DMS114 treated with DMSO at 0.1 percent for 48 hours (cell line): ENCODE measurements around the gene S100A9.
A peak's percentile ranks its signal among the peaks of the same experiment; 100 is the strongest.
"Not testable (repeated sequence)": the region's sequence is repeated elsewhere in the genome, so short reads cannot be mapped to it uniquely, and the experiment has no call there.

ENCODE experiments used
- DNase-seq: peaks from one replicate; lab custom pipeline; 2025; ENCODE audit not compliant: unreplicated experiment; lab: John Stamatoyannopoulos, UW

Gene S100A9

DNA sequence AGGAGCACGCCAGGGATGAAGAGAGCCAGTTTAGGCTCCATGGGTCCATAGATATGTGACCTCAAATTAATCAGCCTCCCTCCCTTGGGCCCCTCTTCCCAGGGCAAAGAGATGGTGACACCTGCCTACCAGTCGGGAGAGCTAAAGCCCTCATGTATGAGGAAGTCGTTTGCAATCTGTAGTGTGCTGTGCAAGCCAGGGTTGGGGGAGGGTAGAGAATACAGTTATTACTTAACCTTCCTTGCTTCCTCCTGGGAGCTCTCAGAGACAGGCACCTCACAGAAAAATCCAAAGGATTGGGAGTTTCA is 13.0 kb upstream of the S100A9 start:
- no peak for DNase-seq

DNA sequence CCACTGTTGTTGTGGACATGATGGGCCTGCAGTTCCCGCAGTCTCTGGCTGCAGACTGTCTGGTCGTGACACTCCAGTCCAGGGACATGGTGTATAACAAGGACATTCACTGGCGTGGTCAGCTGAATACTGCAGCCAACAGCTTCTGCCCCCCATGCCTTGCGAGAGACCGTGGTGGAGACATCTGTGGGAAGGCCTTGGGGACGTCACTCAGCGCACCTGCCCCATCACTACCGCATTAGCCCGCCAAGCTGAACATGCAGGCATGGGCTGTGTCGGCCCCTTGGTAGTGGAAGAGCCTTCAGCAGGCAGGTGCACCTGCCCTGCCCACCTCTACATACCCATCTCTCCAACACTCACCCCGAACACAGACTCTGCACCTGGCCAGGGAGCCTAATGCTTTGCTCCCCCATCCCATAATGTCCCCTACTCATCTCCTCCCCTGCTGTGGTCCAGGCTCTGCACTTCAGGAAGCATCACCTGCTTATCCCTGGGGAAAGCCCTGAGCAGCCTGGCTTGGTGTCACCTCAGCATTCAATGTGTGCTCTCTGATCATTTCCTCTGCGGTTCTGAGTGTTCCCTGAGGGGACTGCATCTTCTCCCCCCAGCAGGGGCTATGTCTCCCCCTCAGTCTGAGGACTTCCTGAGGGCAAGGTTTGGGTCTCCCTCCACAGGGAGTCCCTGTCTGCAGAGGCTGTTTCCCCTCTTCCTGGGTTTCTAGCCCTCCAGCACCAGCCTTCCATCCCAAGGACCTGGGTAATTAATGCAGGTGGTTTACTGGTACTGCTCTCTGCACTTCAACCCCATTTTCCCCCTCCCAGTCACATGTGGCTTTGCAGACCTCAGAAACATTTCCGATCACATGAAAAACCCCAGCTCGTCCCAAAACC is 12.2 kb upstream of the S100A9 start:
- DNase-seq, result no peak

DNA sequence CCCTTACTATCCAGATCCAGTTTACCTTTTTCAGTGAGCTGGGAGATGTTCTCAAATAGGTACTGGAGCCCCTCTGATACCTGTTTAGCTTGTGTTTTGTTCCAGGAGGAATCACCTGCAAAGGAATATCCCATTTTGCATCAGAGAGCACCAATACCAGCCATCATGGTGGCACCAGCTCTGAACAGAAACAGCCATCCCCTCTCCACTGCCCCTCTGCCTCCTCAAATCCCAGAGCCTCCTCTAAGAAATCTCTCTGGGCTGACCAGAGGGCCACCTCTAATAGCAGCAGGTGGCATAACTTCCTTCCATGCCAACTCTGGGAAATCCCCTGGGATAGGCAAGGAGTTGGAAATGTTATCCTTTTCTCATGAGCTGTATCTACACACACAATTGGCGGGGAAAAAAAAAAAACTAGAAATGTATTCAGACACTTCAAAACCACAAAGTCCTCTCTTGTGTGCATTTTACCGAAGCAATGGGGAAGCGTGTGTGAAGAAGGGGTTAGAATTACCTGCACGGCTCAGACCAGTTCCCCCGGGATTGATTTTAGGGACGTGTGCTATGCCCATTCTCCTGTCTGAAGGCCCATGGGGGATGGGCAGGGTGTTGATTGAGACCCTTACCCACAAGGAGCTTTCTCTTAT is 11.5 kb upstream of the S100A9 start:
- DNase-seq, result no peak

DNA sequence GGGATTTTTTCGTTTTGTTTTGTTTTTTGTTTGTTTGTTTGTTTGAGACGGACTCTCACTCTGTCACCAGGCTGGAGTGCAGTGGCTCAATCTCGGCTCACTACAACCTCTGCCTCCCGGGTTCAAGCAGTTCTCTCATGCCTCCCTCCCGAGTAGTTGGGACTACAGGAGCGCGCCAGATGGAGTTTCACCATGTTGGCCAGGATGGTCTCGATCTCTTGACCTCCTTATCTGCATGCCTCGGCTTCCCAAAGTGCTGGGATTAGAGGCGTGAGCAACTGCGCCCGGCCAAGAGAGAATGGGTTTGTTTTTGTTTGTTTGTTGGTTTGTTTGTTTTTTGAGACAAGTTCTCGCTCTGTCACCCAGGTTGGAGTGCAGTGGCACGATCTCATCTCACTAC is 10.6 kb upstream of the S100A9 start:
- DNase-seq, result not testable (repeated sequence)

DNA sequence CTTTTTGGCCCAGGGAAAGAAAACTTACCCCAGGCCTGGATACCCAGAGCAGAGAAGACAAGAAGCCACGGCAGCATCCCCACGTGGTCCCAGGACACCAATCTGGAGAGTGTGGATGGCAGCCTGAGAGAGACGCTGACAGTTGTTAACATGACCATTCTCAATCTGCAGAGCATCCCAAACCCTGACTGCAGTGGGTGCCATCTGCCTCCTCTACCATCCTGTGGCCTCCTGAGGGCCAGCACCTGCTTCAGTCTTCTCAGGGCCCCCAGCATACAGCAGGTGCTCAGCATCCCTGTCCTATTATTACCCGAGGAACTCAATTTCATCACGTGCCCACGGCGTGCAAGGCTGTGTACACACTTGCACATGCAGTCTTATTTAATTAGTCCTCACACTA is 9.8 kb upstream of the S100A9 start:
- DNase-seq, result no peak

DNA sequence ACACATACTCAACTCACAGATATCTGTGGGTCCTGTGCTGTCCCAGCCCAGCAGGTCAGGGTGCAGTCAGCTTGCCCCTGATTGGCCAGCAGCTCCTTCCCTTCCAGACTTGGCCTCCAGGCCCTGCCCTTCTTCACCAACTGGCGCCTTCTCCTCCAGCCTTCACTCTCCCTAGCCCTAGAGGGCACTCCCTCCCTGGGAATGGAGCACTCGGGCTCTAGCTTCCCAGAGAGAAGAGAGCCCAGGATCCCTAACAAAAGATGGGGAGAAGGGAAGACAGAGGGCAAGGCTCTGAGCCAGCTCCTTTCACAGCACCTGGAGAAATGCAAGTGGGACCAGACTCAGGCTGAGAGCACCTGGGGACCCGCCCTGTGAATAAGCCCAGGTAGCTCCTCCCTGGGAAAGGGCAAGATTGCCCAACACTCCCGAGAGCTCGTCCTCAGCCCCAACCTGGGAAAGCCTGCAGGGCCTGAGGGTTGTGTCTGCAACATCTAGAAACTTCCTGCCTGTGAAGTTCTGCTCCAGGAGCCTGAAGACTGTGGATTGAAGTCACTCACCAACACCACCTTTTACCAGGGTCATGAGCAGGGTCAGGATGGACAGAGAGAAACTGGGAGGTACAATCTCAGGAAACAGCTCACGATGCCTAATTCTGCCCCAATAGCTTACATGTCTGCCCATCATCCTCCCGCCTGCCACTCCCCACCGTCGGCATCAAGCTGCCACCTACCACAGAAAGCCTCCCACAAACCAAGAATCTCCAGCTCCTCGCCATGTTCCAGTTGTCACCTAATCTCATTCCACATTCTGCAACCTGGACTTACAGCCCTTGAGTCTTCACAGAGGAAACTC is 8.9 kb upstream of the S100A9 start, which contains the start of gene PGLYRP4:
Gene PGLYRP4, minus strand, starts transcription at position 331 of the 852 bp plus-strand sequence. CDS start 909 bp downstream, outside the sequence.
- DNase-seq, result no peak

DNA sequence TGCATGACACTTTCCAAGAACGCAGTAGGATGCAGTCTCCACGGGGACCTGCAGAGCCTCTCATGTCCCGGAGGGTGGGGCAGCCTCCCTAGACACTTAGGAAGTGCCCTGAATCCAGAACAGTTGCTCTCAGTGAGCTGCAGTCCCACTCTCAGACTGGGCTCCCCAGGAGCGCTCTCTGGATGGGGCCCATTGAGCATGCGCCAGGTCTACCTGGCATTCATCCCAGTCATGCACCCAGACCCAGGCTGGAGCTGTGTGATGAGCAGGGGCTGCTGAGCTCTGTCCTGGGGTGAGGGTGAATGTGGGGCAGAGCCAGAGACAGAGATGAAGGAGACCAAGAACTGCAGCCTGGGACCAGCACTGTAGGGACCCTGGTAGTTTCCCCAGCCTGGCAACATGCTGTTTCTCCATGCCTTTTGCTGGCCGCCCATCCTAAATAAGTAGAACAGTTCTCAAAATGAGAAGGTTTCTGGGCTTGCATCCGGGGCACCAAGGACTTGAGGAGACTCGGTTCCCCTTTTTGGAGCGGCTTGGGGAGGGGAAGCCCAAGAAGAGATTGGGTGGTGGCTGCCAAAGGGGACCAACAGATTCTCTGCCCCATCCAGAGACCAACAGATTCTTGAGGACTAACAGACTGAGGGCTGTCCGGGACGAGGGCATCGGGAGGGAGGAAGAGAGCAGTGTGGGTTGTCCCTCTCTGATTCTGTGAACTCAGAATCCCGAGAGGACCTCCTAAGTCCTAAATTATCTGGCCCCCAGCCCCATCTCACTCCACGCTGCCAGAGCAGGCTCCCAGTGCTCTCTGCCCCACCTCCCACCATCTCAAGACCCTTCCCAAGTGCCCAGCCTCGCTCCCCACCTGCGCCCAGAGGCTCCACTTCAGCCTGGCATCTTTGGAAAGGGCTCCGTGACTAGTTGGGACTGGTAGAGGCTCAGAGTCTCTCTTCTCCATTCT is 8.0 kb upstream of the S100A9 start:
- no peak for DNase-seq

DNA sequence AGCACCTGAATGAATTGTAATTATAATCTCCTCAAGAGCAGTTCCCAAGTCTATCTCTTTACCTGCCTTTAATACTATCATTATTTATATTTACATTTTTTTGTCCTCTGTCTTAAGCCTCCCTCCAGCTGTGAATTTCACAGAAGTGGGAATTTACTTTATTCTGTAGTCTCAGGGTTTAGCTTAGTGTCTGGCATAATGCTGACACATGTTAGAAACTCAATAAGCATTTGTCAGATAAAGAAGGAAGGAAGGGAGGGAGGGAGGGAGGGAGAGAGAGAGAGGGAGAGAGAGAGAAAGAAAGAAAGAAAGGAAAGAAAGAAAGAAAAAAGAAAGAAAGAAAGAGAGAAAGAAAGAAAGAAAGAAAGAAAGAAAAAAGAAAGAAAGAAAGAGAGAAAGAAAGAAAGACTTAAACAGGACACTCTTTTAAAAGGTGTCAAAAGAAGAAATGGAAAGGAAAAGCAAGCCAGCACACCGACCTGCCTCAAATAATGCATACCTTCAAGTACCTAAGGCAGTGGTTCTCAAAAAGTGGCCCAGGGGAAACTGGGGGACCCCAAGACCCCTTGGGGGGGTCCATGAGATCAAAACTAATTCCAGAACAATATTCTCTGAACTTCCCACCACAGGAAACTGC is 7.2 kb upstream of the S100A9 start:
- DNase-seq, result no peak

DNA sequence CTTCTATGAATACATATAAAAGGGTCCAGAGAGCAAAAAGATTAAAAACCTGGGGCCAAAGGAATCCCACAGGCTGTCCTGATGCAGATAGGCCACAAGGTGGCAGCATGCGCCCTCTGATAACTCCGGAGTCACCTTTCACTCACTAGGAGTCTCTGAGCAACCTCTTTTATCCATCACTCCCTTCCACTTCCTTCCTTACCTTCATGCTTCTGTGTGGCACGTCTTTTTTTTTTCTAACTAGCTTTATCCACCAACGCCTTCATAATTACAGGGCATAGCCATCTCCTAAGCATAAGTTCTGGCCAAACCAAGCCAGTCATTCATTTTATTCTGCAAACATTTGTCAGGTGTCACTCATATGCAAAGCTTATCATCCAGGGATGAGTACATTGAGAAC is 5.1 kb upstream of the S100A9 start:
- DNase-seq, result peak; percentile 91

DNA sequence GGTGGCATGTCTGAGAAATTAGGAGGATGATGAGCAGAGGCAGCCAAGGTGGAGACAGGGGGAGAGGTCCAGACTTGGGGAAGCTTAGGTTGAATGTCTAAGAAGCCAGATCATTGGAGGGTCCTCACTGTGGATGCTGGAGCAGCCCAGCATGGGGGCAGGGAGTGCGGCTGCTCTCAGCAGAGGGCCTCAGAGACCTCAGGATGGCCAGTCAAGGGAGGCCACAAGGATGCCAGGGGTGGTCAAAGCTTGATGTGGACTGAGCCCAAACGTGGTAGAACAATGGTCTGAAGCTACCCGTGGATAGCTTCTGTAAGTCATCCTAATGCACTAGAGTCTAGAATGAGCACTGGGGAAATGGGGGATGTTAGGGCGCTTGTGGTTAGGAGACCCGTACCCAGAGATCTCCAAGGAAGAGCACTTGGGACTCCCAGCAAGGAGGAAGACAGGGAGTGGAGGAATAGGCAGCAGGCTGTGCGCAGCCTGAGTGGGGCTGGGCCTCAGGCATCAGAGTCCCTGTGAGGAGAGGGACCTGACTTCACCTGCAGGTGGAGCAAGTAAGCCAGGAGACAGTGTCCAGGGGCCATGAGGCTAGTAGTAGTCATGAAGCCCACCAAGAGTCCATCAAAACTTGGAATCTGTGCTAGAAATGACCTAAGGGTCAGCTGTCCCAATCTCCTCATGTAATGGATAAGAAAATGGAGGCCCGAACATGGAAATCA is 4.3 kb upstream of the S100A9 start:
- DNase-seq, result peak; percentile 27

DNA sequence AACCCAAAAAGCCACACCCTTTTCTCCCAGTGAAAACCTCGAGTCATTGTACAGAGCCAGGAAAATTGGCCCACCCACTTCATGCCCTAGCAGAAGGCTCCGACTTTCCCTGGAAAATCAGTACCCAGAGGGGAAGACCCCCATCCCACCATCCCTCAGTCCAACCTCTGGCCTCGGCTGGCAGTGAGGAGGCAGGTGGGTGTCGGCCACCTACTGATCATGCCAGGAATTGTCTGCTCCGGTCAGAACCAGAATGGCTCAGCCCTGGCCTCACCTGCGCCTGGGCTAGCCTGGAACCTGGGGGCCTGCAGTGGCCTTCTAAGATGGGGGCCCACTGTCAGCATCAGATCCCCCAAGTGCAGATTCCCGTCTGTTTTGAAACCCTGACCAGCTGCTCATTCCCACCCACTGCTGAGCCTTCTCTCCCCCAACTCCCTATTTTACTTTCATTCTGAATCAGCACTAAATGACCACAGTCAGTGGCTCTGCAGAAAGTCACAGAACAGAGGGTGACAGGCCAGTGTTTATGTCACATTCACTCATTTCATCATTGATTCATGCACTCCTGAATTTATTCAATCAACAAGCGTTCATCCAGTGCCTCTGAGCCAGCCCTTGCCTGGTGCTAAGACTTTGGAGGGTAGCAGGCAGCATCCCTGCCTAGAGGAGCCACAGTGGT is 3.0 kb upstream of the S100A9 start:
- no peak for DNase-seq

DNA sequence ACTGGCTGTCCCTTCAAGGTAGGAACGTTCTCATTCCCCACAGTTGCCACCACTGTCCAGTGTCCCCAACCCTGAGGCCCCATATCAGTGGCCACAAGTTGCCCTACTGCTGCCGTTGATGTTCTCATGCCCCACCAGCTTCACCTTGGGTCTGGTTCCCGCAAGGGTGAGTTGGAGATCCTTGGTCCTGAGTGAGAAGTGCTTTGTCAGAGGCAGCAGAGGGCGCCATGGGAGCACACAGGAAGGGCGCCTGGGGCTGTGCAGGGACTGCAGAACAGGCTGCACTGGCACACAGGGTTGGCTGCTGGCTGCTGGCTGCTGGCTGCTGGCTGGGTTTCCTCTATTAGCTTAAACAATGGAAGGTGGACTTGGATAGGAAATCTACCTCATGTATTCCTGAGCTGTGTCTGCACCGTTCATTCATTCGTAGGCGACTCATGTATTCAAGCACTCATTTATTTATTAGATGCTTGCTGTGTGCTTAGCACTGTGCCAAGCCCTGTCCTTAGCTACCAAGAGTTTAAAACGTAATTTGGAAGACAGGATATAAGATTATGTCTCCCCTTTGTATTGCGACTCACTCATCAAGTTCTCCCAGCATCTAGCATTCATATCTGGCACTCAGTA is 2.1 kb upstream of the S100A9 start:
- DNase-seq, result peak; percentile 70

DNA sequence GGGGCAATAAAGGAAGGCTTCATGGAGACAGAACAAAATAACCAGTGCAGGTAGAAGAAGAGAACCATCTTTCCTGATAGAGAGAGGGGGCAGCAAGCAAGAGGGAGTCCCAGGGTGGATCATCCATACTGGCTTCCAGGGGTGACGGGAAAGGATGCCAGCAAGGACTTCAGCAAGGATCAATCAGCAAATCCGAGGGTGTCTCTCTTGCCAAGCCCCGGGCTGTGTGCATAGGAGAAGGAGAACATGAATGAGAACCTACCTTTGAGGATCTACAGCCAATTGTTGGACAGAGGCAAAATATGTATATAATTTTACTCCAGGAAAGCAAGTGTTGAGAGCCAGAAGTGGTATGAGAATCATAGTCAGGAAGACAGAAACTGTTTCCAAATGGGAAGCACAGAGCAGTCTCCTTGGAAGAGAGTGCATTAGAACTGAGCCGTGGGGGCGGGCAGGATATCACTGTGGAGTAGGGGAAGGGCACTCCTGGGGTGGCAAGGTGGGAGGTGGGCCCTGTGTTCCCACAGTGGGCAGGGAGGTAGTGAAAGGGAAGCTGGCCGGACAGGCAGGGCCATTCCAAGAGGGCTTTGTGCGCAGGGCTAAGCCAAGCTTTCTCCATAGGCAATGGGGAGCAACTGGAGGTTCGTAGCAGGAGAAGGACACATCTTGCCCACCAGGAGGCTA is 1.1 kb upstream of the S100A9 start:
- no peak for DNase-seq

DNA sequence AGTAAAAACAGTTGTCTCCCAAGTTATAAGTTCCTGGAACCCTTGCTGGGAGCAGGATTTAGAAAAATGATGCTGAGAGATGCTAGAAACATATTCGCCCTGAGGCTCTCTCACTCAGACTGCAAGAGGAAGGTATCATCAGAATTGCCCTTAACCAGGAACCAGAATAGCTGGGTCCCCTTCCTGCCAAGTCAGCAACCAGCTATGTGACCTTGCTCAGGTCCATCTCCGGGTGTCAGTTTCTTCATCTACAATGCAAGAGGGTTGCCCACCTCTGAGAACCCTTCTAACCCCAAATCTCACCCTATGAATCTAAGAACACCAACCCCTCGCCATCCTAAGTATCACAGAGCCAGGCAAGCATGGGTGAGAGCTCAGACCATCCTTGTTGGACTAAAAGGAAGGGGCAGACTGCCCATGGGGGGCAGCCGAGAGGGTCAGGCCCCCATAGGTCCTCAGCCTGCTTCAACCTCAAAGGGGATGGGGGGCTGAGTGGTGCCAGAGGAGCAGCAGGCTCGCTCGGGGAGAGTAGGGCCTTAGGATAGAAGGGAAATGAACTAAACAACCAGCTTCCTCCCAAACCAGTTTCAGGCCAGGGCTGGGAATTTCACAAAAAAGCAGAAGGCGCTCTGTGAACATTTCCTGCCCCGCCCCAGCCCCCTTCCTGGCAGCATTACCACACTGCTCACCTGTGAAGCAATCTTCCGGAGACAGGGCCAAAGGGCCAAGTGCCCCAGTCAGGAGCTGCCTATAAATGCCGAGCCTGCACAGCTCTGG is 390 bp upstream of the S100A9 start:
- no peak for DNase-seq

DNA sequence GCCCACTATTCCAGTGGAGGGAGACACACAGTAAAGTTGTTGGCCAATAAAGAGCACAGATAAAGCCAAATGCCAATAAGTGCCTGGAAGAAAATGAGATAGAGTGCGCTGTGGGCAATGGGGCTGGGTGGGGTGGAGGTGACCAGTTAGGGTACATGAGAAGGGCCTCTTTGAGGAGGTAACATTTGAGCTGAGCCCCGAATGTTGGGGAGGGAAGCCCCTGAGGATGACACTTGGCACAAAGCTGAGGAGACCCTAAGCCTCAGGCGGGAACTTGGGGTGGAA is 979 bp downstream of the S100A9 start:
- no peak for DNase-seq

DNA sequence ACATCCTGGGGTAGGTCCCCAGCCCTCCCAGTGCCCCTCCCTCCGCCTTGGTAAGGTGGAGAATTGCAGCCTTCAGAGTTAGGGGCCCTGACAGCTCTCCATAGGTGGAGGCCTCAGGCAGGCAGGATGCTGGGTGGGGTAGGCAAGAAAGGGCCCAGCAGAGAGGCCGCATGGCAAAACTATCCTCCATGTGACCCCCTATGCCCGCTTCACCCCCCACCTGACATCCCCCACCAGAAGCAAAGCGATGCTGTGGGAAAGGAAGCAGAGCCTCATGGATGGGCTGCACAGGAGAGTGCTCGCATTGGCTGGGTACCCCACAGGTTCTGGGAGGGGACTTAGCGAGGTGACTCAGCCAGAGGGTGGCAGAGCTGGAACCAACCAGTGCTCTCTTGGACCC is 1.6 kb downstream of the S100A9 start:
- DNase-seq, result no peak

DNA sequence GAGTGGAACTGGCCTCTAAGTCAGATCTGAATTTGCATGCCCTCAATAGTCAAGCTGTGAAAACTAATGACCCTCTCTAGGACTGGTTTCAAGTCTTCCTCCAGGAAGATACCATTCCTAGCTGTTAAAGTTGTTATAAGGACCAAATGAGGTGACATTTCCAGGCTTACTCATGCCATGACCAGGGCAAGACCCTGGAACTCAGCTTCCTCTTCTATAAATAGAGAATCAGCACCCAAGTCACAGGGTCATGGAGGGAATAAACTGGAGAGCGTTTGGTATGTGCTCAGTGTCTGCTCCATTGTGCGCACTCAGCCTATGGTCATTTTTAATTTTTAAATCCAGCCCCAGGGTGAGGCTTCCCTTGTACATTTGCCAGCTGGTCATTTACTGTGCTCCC is 2.5 kb downstream of the S100A9 start:
- DNase-seq, result no peak
